SU-DHL-6 (cell line): ENCODE results near the gene SLITRK2.

Experiments used
- H2AFZ ChIP-seq: fragments of 200-600 bp; sonication (generic); 2 replicates; pipeline ENCODE4 v1.6.1; 2014; ENCODE audit warnings: low read depth, mild to moderate bottlenecking, moderate library complexity, mixed read lengths, antibody characterized with exemption, low read length; ENCODE audit not compliant: severe bottlenecking
- H3F3A ChIP-seq: fragments of 200-600 bp; shearing (Covaris generic); 2 replicates; pipeline ENCODE4 v1.6.0; 2016; ENCODE audit warnings: antibody characterized with exemption, mild to moderate bottlenecking; ENCODE audit not compliant: insufficient read depth
- H3K27ac ChIP-seq: fragments of 200-600 bp; sonication (generic); 2 replicates; pipeline ENCODE4 v1.5.1; 2016; ENCODE audit warnings: low read depth, mild to moderate bottlenecking, low read length, moderate library complexity, mixed read lengths
- H3K27me3 ChIP-seq: fragments of 200-600 bp; sonication (generic), shearing (Covaris generic); 2 replicates; pipeline ENCODE4 v1.6.0; 2014; ENCODE audit warnings: mild to moderate bottlenecking, low read length
- H3K36me3 ChIP-seq: fragments of 200-600 bp; sonication (generic); 2 replicates; pipeline ENCODE4 v1.6.1; 2014; ENCODE audit warnings: mild to moderate bottlenecking, low read length, mixed read lengths
- H3K4me2 ChIP-seq: fragments of 300-600, 200-600 bp; shearing (Covaris generic), sonication (generic); 2 replicates; pipeline ENCODE4 v1.6.0; 2014; ENCODE audit warnings: low read length, low read depth, mild to moderate bottlenecking; ENCODE audit not compliant: poor library complexity, severe bottlenecking
- H3K4me3 ChIP-seq: fragments of 200-600 bp; sonication (generic); 2 replicates; pipeline ENCODE4 v1.5.1; 2014; ENCODE audit warnings: antibody characterized with exemption, low read length, mild to moderate bottlenecking, mixed read lengths; ENCODE audit not compliant: insufficient read depth, poor library complexity, severe bottlenecking
- H3K79me2 ChIP-seq: fragments of 200-600 bp; sonication (generic); 2 replicates; pipeline ENCODE4 v1.6.1; 2014; ENCODE audit warnings: mild to moderate bottlenecking, low read length, moderate library complexity; ENCODE audit not compliant: insufficient read depth
- H3K9ac ChIP-seq: fragments of 200-600 bp; sonication (generic); 2 replicates; pipeline ENCODE4 v1.7.0; 2014; ENCODE audit warnings: mild to moderate bottlenecking, low read length
- H3K9me2 ChIP-seq: fragments of 200-600 bp; sonication (generic); replicated peaks from 2 replicates; pipeline ENCODE4 v1.6.1; 2014; ENCODE audit warnings: low read length; ENCODE audit not compliant: insufficient read depth
- H3K9me3 ChIP-seq: fragments of 200-600 bp; sonication (generic); 2 replicates; pipeline ENCODE4 v1.6.1; 2014; ENCODE audit warnings: low read length, mixed read lengths; ENCODE audit not compliant: insufficient read depth
- H4K20me1 ChIP-seq: fragments of 200-600 bp; sonication (generic); 2 replicates; pipeline ENCODE4 v1.6.1; 2014; ENCODE audit warnings: low read depth, mild to moderate bottlenecking, antibody characterized with exemption, low read length, moderate library complexity, mixed read lengths
- EZH2phosphoT487 ChIP-seq: fragments of 200-600 bp; sonication (generic), shearing (Covaris generic); conservative IDR thresholded peaks from 2 replicates; pipeline ENCODE4 v1.6.1; 2018; ENCODE audit warnings: mild to moderate bottlenecking, antibody characterized with exemption, low read length, moderate library complexity, mixed read lengths
- TF ChIP-seq, protein P1 (sequence below): fragments of 200-600 bp; sonication (generic); IDR thresholded peaks from one replicate; pipeline ENCODE4 v1.5.1; 2017; ENCODE audit warnings: antibody characterized with exemption, mild to moderate bottlenecking, low read length, moderate library complexity; ENCODE audit not compliant: insufficient read depth, poor library complexity, severe bottlenecking

SLITRK2 gene

DNA sequence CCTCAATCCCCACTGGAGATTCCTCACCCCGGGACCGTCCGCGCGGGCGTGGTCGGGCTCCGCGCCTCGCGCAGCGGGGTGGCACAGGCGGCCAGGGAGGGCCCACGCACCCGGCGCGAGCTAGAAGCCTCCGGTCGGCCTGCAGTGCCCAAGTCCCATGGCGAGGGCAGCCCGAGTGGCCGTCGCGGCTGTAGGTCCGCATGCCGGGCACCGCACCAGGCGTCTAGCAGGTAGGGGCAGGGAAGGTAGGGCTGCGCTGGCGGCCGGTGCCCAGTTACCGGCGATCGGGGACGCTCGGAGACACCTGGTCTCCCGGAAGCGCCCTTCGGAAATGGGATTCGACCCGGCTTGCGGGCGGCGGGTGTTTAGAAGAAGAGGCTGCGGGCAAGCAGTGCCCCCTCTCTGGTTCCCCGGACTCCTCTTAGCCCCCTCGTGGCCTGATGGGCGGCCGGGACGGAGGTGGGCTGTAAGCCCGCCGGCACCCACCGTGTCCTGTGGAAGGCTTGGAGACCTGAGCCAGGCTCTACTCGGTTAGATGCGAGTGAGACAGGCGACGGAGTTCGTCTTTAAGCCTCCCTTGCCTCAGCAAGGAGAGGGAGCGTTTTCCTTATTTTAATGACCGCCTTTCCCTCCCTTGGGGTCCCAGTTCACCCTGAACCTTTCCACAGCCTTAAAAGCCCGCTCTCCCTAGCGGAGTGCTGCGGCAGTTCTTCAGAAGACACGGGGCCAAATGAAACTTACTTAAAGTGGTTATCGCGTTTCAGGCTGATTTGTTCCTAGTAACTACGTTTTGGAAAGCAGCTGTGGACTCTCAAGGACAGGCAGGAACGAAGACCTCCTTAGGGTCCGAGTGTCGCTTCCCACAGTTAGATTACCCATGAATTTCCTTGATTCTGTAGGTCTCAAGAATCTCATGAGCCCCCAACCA lies 821 bp downstream of the SLITRK2 start:
- no peak overlapping the region for H3K9ac ChIP-seq
- no peak overlapping the region for H2AFZ ChIP-seq
- no peak overlapping the region for H3K4me2 ChIP-seq

DNA sequence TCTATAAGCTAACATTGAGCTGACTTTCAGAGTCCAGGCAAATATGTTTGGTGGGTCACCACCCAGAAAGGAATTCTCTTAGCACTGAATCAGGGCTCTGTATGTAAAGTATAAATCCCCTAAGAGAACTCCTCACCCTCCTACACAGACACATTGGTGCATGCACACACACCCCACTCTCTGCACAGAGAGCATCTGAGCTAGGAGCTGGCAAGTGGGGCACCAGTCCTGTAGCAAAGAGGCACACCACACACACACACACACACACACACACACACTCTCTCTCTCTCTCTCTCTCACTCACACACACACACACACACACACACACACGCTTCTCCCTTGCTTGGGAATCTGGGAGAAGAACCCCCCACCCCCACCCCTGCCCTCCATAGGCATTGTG lies 3.2 kb downstream of the SLITRK2 start:
- no peaks in the 10 kb centered on the region for H3K36me3 ChIP-seq
- no peaks in the 10 kb centered on the region for H3K27me3 ChIP-seq
- no peak overlapping the region for H2AFZ ChIP-seq
- H3K9me2 ChIP-seq, result no peaks in the 10 kb centered on the region
- H3K4me3 ChIP-seq, result no peak overlapping the region
- no peaks in the 10 kb centered on the region for H4K20me1 ChIP-seq
- H3K9ac ChIP-seq, result no peak overlapping the region
- no peak for TF ChIP-seq EZH2phosphoT487
- TF ChIP-seq, protein P1, sequence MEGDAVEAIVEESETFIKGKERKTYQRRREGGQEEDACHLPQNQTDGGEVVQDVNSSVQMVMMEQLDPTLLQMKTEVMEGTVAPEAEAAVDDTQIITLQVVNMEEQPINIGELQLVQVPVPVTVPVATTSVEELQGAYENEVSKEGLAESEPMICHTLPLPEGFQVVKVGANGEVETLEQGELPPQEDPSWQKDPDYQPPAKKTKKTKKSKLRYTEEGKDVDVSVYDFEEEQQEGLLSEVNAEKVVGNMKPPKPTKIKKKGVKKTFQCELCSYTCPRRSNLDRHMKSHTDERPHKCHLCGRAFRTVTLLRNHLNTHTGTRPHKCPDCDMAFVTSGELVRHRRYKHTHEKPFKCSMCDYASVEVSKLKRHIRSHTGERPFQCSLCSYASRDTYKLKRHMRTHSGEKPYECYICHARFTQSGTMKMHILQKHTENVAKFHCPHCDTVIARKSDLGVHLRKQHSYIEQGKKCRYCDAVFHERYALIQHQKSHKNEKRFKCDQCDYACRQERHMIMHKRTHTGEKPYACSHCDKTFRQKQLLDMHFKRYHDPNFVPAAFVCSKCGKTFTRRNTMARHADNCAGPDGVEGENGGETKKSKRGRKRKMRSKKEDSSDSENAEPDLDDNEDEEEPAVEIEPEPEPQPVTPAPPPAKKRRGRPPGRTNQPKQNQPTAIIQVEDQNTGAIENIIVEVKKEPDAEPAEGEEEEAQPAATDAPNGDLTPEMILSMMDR, result no peak
- no peaks in the 10 kb centered on the region for H3F3A ChIP-seq
- H3K79me2 ChIP-seq, result no peaks in the 10 kb centered on the region
- H3K9me3 ChIP-seq, result no peaks in the 10 kb centered on the region
- H3K4me2 ChIP-seq, result no peak overlapping the region
- H3K27ac ChIP-seq, result no peak overlapping the region

More for the DNA sequence above, 821 bp downstream of the SLITRK2 start:
- Histone ChIP-seq H3K9me2 (no peaks in the 10 kb centered on the region), H3K36me3 (no peaks in the 10 kb centered on the region), H4K20me1 (no peaks in the 10 kb centered on the region), H3K27ac (no peak overlapping the region), H3K79me2 (no peaks in the 10 kb centered on the region), H3F3A (no peaks in the 10 kb centered on the region), H3K27me3 (no peaks in the 10 kb centered on the region), H3K9me3 (no peaks in the 10 kb centered on the region), H3K4me3 (no peak overlapping the region)
- TF ChIP-seq, protein P1, result no peak
- no peak for TF ChIP-seq EZH2phosphoT487

GRCh38 chrX:145821291-145821897 lies 3.8 kb downstream of the SLITRK2 start:
- H3K4me3 ChIP-seq, result no peak overlapping the region
- no peak overlapping the region for H3K9ac ChIP-seq
- H3K9me2 ChIP-seq, result no peaks in the 10 kb centered on the region
- H4K20me1 ChIP-seq, result no peaks in the 10 kb centered on the region
- H3K27ac ChIP-seq, result no peak overlapping the region
- no peaks in the 10 kb centered on the region for H3F3A ChIP-seq
- no peaks in the 10 kb centered on the region for H3K9me3 ChIP-seq
- H3K27me3 ChIP-seq, result no peaks in the 10 kb centered on the region
- no peak overlapping the region for H3K4me2 ChIP-seq
- no peaks in the 10 kb centered on the region for H3K36me3 ChIP-seq
- TF ChIP-seq, protein P1, result no peak
- TF ChIP-seq EZH2phosphoT487, result no peak
- H2AFZ ChIP-seq, result no peak overlapping the region
- H3K79me2 ChIP-seq, result no peaks in the 10 kb centered on the region
